ENCODE data around the gene DNAH17.

The DNAH17 gene

GRCh38 chr17:78601577-78602190 lies 24.5 kb upstream of the DNAH17 start:
- no peaks in the 10 kb centered on the region for H3K9me3 ChIP-seq (ENCODE audit: control insufficient read depth, insufficient read depth, low read length)
- no peak overlapping the region for H3K9ac ChIP-seq (ENCODE audit: low read depth, low read length)
- no peaks in the 10 kb centered on the region for H3K27me3 ChIP-seq (ENCODE audit: control insufficient read depth, insufficient read depth, low read length)
- no peak overlapping the region for H3K27ac ChIP-seq (ENCODE audit: low read depth, low read length)
- H3K4me3 ChIP-seq (ENCODE audit: low read depth, low read length): no peak overlapping the region
- peaks cover 11% of the 10 kb centered on the region for H3K4me1 ChIP-seq (ENCODE audit: control insufficient read depth, insufficient read depth, low read length)
- H3K36me3 ChIP-seq (ENCODE audit: control insufficient read depth, insufficient read depth, low read length): no peaks in the 10 kb centered on the region

- Histone ChIP-seq H3K4me3 (ENCODE audit: low read depth, low read length) (no peak overlapping the region), H3K36me3 (ENCODE audit: control insufficient read depth, insufficient read depth, low read length) (no peaks in the 10 kb centered on the region), H3K9me3 (ENCODE audit: control insufficient read depth, insufficient read depth, low read length) (no peaks in the 10 kb centered on the region), H3K4me1 (ENCODE audit: control insufficient read depth, insufficient read depth, low read length) (peaks cover 14% of the 10 kb centered on the region), H3K27me3 (ENCODE audit: control insufficient read depth, insufficient read depth, low read length) (no peaks in the 10 kb centered on the region), H3K27ac (ENCODE audit: low read depth, low read length) (no peak overlapping the region), H3K9ac (ENCODE audit: low read depth, low read length) (no peak overlapping the region)
Observed at GRCh38 chr17:78600181-78600721, 23.1 kb upstream of the DNAH17 start.

GRCh38 chr17:78599419-78599818 lies 22.2 kb upstream of the DNAH17 start:
- no peaks in the 10 kb centered on the region for H3K27me3 ChIP-seq (ENCODE audit: control insufficient read depth, insufficient read depth, low read length)
- H3K27ac ChIP-seq (ENCODE audit: low read depth, low read length): no peak overlapping the region
- H3K9ac ChIP-seq (ENCODE audit: low read depth, low read length): no peak overlapping the region
- H3K4me1 ChIP-seq (ENCODE audit: control insufficient read depth, insufficient read depth, low read length): peaks cover 14% of the 10 kb centered on the region
- H3K36me3 ChIP-seq (ENCODE audit: control insufficient read depth, insufficient read depth, low read length): no peaks in the 10 kb centered on the region
- H3K9me3 ChIP-seq (ENCODE audit: control insufficient read depth, insufficient read depth, low read length): no peaks in the 10 kb centered on the region
- no peak overlapping the region for H3K4me3 ChIP-seq (ENCODE audit: low read depth, low read length)

GRCh38 chr17:78598013-78598471 lies 20.8 kb upstream of the DNAH17 start:
- H3K27me3 ChIP-seq (ENCODE audit: control insufficient read depth, insufficient read depth, low read length): no peaks in the 10 kb centered on the region

GRCh38 chr17:78596871-78597764 lies 19.9 kb upstream of the DNAH17 start:
- no peak overlapping the region for H3K4me3 ChIP-seq (ENCODE audit: low read depth, low read length)
- peaks cover 14% of the 10 kb centered on the region for H3K4me1 ChIP-seq (ENCODE audit: control insufficient read depth, insufficient read depth, low read length)
- no peak overlapping the region for H3K9ac ChIP-seq (ENCODE audit: low read depth, low read length)
- H3K27ac ChIP-seq (ENCODE audit: low read depth, low read length): no peak overlapping the region
- no peaks in the 10 kb centered on the region for H3K9me3 ChIP-seq (ENCODE audit: control insufficient read depth, insufficient read depth, low read length)
- no peaks in the 10 kb centered on the region for H3K36me3 ChIP-seq (ENCODE audit: control insufficient read depth, insufficient read depth, low read length)
- H3K27me3 ChIP-seq (ENCODE audit: control insufficient read depth, insufficient read depth, low read length): no peaks in the 10 kb centered on the region

More at GRCh38 chr17:78598013-78598471, 20.8 kb upstream of the DNAH17 start:
- no peaks in the 10 kb centered on the region for H3K9me3 ChIP-seq (ENCODE audit: control insufficient read depth, insufficient read depth, low read length)
- H3K27ac ChIP-seq (ENCODE audit: low read depth, low read length): no peak overlapping the region
- H3K9ac ChIP-seq (ENCODE audit: low read depth, low read length): no peak overlapping the region
- no peaks in the 10 kb centered on the region for H3K36me3 ChIP-seq (ENCODE audit: control insufficient read depth, insufficient read depth, low read length)
- H3K4me1 ChIP-seq (ENCODE audit: control insufficient read depth, insufficient read depth, low read length): peaks cover 14% of the 10 kb centered on the region
- no peak overlapping the region for H3K4me3 ChIP-seq (ENCODE audit: low read depth, low read length)

- no peak overlapping the region for H3K9ac ChIP-seq (ENCODE audit: low read depth, low read length)
- no peaks in the 10 kb centered on the region for H3K9me3 ChIP-seq (ENCODE audit: control insufficient read depth, insufficient read depth, low read length)
- peaks cover 14% of the 10 kb centered on the region for H3K4me1 ChIP-seq (ENCODE audit: control insufficient read depth, insufficient read depth, low read length)
- no peak overlapping the region for H3K27ac ChIP-seq (ENCODE audit: low read depth, low read length)
- H3K36me3 ChIP-seq (ENCODE audit: control insufficient read depth, insufficient read depth, low read length): no peaks in the 10 kb centered on the region
- no peak overlapping the region for H3K4me3 ChIP-seq (ENCODE audit: low read depth, low read length)
- no peaks in the 10 kb centered on the region for H3K27me3 ChIP-seq (ENCODE audit: control insufficient read depth, insufficient read depth, low read length)
Observed at GRCh38 chr17:78595135-78595810, 18.1 kb upstream of the DNAH17 start.

- peaks cover 14% of the 10 kb centered on the region for H3K4me1 ChIP-seq (ENCODE audit: control insufficient read depth, insufficient read depth, low read length)
- H3K27me3 ChIP-seq (ENCODE audit: control insufficient read depth, insufficient read depth, low read length): no peaks in the 10 kb centered on the region
- H3K9me3 ChIP-seq (ENCODE audit: control insufficient read depth, insufficient read depth, low read length): no peaks in the 10 kb centered on the region
- H3K27ac ChIP-seq (ENCODE audit: low read depth, low read length): no peak overlapping the region
- no peak overlapping the region for H3K9ac ChIP-seq (ENCODE audit: low read depth, low read length)
- no peak overlapping the region for H3K4me3 ChIP-seq (ENCODE audit: low read depth, low read length)
- H3K36me3 ChIP-seq (ENCODE audit: control insufficient read depth, insufficient read depth, low read length): no peaks in the 10 kb centered on the region
Observed at GRCh38 chr17:78592991-78593329, 15.8 kb upstream of the DNAH17 start.

GRCh38 chr17:78591263-78591671 lies 14.1 kb upstream of the DNAH17 start:
- Histone ChIP-seq H3K4me3 (ENCODE audit: low read depth, low read length) (no peak overlapping the region), H3K27me3 (ENCODE audit: control insufficient read depth, insufficient read depth, low read length) (no peaks in the 10 kb centered on the region), H3K9me3 (ENCODE audit: control insufficient read depth, insufficient read depth, low read length) (no peaks in the 10 kb centered on the region), H3K4me1 (ENCODE audit: control insufficient read depth, insufficient read depth, low read length) (no peaks in the 10 kb centered on the region), H3K27ac (ENCODE audit: low read depth, low read length) (no peak overlapping the region), H3K36me3 (ENCODE audit: control insufficient read depth, insufficient read depth, low read length) (no peaks in the 10 kb centered on the region), H3K9ac (ENCODE audit: low read depth, low read length) (no peak overlapping the region)

GRCh38 chr17:78589885-78590284 lies 12.7 kb upstream of the DNAH17 start:
- Histone ChIP-seq H3K36me3 (ENCODE audit: control insufficient read depth, insufficient read depth, low read length) (no peaks in the 10 kb centered on the region), H3K9ac (ENCODE audit: low read depth, low read length) (no peak overlapping the region), H3K4me3 (ENCODE audit: low read depth, low read length) (no peak overlapping the region), H3K27ac (ENCODE audit: low read depth, low read length) (no peak overlapping the region), H3K9me3 (ENCODE audit: control insufficient read depth, insufficient read depth, low read length) (no peaks in the 10 kb centered on the region), H3K27me3 (ENCODE audit: control insufficient read depth, insufficient read depth, low read length) (no peaks in the 10 kb centered on the region), H3K4me1 (ENCODE audit: control insufficient read depth, insufficient read depth, low read length) (no peaks in the 10 kb centered on the region)

GRCh38 chr17:78589031-78589675 lies 12.0 kb upstream of the DNAH17 start:
- Histone ChIP-seq H3K4me3 (ENCODE audit: low read depth, low read length) (no peak overlapping the region), H3K27ac (ENCODE audit: low read depth, low read length) (no peak overlapping the region), H3K27me3 (ENCODE audit: control insufficient read depth, insufficient read depth, low read length) (no peaks in the 10 kb centered on the region), H3K9me3 (ENCODE audit: control insufficient read depth, insufficient read depth, low read length) (no peaks in the 10 kb centered on the region), H3K9ac (ENCODE audit: low read depth, low read length) (no peak overlapping the region), H3K4me1 (ENCODE audit: control insufficient read depth, insufficient read depth, low read length) (no peaks in the 10 kb centered on the region), H3K36me3 (ENCODE audit: control insufficient read depth, insufficient read depth, low read length) (no peaks in the 10 kb centered on the region)
